Colonic mucosa (tissue), 4 donors: ENCODE data around the gene FMO1. TPM values are rescaled to one million over a fixed set of nuclear protein-coding genes. Genes with fewer than 3 reads are reported as not detected.

Experiments
- DNase-seq: peaks from one replicate; pipeline ENCODE4 v3.0.0-alpha.2; 2020
- H3K27ac ChIP-seq: fragments of 200-600 bp; one replicate; pipeline ENCODE4 v1.8.0; 2021
- H3K27me3 ChIP-seq: fragments of 200-600 bp; one replicate; pipeline ENCODE4 v1.8.0; 2021
- H3K36me3 ChIP-seq: fragments of 200-600 bp; one replicate; pipeline ENCODE4 v1.8.0; 2021
- H3K4me1 ChIP-seq: fragments of 200-600 bp; one replicate; pipeline ENCODE4 v1.8.0; 2021; ENCODE audit warnings: mild to moderate bottlenecking
- H3K4me3 ChIP-seq: fragments of 200-600 bp; one replicate; pipeline ENCODE4 v1.8.0; 2021
- H3K9ac ChIP-seq, 2 donors: one replicate each; pipeline ENCODE4 v1.7.0; 2013; ENCODE audit warnings: control low read depth in 2 of 2, low read depth in 2 of 2, low read length in 2 of 2
- H3K9me3 ChIP-seq: fragments of 200-600 bp; one replicate; pipeline ENCODE4 v1.8.0; 2021
- intact Hi-C: fragments of 100-400 bp; cut with DNase I; formaldehyde crosslinking; loops from one replicate; pipeline ENCODE4 v1.14.1; 2022
- total RNA-seq, 2 donors: library from RNA; stranded (reverse); fragmentation: NEBNext Ultra II Directional in 1 of 2; extraction: Animal tissue kit (Norgen Biotek cat#: 25700) in 1 of 2; gene quantifications; one replicate each; pipeline ENCODE4 v1.2.1, GENCODE V29; 2021
- TF ChIP-seq, protein P1 (sequence below): fragments of 200-600 bp; IDR thresholded peaks from one replicate; pipeline ENCODE4 v1.8.0; 2022; ENCODE audit warnings: antibody characterized with exemption, mild to moderate bottlenecking
- donor health status: healthy.
- donor health status: DM: no; HTN: no; CAD: no.
- donor health status: DM: no; HTN: no; CAD: no.

Gene FMO1
- total RNA-seq, 2 donors from 2014 or later: not detected

DNA sequence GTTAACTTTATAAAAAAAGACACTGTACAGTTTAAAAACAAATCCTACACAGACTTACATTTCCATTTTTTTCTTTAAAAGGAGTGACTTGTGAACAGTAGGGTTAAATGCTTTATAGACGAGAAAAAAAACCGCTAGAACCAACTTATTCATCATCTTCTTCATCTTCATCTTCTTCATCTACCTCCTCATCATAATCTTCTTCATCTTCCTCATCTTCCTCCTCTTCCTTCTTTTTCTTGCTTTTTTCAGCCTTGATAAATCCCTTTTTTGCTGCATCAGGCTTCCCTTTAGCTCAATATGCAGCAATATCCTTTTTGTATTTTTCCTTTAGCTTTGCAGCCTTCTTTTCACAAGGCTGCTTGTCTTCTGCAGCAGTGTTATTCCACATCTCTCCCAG lies 22.5 kb downstream of the FMO1 start:
- Histone ChIP-seq H3K36me3 (no peaks in the 10 kb centered on the region), H3K4me1 (no peaks in the 10 kb centered on the region), H3K4me3 (no peak overlapping the region), H3K27ac (no peak overlapping the region), H3K9me3 (no peaks in the 10 kb centered on the region), H3K9ac (no peak overlapping the region), H3K27me3 (no peaks in the 10 kb centered on the region)
- TF ChIP-seq, protein P1, sequence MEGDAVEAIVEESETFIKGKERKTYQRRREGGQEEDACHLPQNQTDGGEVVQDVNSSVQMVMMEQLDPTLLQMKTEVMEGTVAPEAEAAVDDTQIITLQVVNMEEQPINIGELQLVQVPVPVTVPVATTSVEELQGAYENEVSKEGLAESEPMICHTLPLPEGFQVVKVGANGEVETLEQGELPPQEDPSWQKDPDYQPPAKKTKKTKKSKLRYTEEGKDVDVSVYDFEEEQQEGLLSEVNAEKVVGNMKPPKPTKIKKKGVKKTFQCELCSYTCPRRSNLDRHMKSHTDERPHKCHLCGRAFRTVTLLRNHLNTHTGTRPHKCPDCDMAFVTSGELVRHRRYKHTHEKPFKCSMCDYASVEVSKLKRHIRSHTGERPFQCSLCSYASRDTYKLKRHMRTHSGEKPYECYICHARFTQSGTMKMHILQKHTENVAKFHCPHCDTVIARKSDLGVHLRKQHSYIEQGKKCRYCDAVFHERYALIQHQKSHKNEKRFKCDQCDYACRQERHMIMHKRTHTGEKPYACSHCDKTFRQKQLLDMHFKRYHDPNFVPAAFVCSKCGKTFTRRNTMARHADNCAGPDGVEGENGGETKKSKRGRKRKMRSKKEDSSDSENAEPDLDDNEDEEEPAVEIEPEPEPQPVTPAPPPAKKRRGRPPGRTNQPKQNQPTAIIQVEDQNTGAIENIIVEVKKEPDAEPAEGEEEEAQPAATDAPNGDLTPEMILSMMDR: no peak
- DNase-seq: no peak
- intact Hi-C loops: no loop called here

- H3K36me3 ChIP-seq: no peaks in the 10 kb centered on the region
- H3K27ac ChIP-seq: no peak overlapping the region
- no peaks in the 10 kb centered on the region for H3K4me1 ChIP-seq
- H3K4me3 ChIP-seq: no peak overlapping the region
- no peaks in the 10 kb centered on the region for H3K27me3 ChIP-seq
- TF ChIP-seq, protein P1: no peak
- DNase-seq: no peak
- H3K9ac ChIP-seq: no peak overlapping the region
- intact Hi-C loops: no loop called here
- no peaks in the 10 kb centered on the region for H3K9me3 ChIP-seq
These were observed 29.2 kb downstream of the FMO1 start for GRCh38 chr1:171277534-171277933.

GRCh38 chr1:171279234-171279633 lies 30.9 kb downstream of the FMO1 start:
- TF ChIP-seq, protein P1: no peak
- no peak overlapping the region for H3K4me3 ChIP-seq
- no peak overlapping the region for H3K9ac ChIP-seq
- no peaks in the 10 kb centered on the region for H3K4me1 ChIP-seq
- no peaks in the 10 kb centered on the region for H3K36me3 ChIP-seq
- H3K9me3 ChIP-seq: no peaks in the 10 kb centered on the region
- H3K27ac ChIP-seq: no peak overlapping the region
- no peak for DNase-seq
- no peaks in the 10 kb centered on the region for H3K27me3 ChIP-seq
- intact Hi-C loops: no loop called here

GRCh38 chr1:171279678-171280077 lies 31.4 kb downstream of the FMO1 start:
- Histone ChIP-seq H3K27me3 (no peaks in the 10 kb centered on the region), H3K4me1 (no peaks in the 10 kb centered on the region), H3K9ac (no peak overlapping the region), H3K4me3 (no peak overlapping the region), H3K36me3 (no peaks in the 10 kb centered on the region), H3K27ac (no peak overlapping the region), H3K9me3 (no peaks in the 10 kb centered on the region)
- TF ChIP-seq, protein P1: no peak
- intact Hi-C loops: no loop called here
- no peak for DNase-seq

DNA sequence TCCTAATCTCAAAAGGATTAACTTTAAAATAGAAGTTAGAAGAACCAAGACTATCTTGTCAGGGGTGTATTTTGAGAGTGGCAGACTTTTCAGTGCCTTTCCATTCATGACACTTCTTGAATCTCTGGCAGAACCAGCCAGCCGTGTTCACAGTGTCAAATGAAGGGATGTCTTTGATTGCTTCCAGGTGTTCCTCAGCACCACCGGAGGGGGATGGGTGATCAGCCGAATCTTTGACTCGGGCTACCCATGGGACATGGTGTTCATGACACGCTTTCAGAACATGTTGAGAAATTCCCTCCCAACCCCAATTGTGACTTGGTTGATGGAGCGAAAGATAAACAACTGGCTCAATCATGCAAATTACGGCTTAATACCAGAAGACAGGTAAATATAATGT lies 32.3 kb downstream of the FMO1 start:
- Histone ChIP-seq H3K36me3 (no peaks in the 10 kb centered on the region), H3K4me3 (no peak overlapping the region), H3K9ac (no peak overlapping the region), H3K4me1 (no peaks in the 10 kb centered on the region), H3K9me3 (no peaks in the 10 kb centered on the region), H3K27ac (no peak overlapping the region), H3K27me3 (no peaks in the 10 kb centered on the region)
- intact Hi-C loops: no loop called here
- no peak for DNase-seq
- TF ChIP-seq, protein P1: no peak
